ENCODE data around the gene MADD. TPM values are rescaled to one million over a fixed set of nuclear protein-coding genes. Genes with fewer than 3 reads are reported as not detected.

MADD gene
- 31.7 TPM for total RNA-seq

DNA sequence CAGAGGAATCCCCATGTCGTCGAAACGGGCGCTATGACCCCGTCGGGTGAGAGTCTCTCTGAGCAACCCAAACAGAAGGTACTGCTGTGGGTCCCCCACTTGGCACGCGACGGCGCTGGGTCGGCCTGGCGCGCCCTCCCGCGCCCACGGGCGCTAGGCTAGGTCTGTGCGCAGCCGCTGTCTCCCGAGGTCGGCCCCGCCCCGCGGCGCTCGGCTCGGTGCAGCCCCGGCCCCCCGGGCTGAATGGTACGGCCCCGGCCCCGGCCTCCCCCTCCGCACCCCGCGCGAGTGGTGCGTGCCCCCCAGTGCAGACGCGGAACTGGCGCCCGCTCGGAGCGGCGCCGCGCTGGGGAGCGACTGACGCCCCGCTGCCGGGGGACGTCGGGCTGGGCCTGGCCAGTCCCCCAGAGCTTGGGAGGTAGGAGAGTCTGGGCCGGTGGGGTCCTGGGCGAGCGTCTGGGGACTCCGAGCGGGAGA lies at the start of gene MADD:
Gene MADD (plus strand): TSS at position 305 of the 477 bp plus-strand sequence.
- intact Hi-C loops (cut with DNase I) = loop anchor here (1.0 kb wide), 4 partner anchors 22 to 138 kb away; partner anchors contain the start of genes ACP2, DDB2 and SLC39A13
- no peak for TF ChIP-seq CTCF (IDR thresholded peaks at IDR 0.05)
- Histone ChIP-seq H3K36me3 (peaks cover 3 to 8% of the 10 kb centered on the region in 2 donors), H3K9me3 (no peaks in the 10 kb centered on the region), H3K4me3 (peak within 1 kb of the TSS; percentile 81 to 90), H3K4me1 (peaks cover 10 to 19% of the 10 kb centered on the region in 2 donors), H3K27me3 (no peaks in the 10 kb centered on the region), H3K27ac (peak within 1 kb of the TSS; percentile 86 to 95)
- peak; percentile 47 to 90 for DNase-seq (ENCODE audit: low spot score in 2 of 2)

DNA sequence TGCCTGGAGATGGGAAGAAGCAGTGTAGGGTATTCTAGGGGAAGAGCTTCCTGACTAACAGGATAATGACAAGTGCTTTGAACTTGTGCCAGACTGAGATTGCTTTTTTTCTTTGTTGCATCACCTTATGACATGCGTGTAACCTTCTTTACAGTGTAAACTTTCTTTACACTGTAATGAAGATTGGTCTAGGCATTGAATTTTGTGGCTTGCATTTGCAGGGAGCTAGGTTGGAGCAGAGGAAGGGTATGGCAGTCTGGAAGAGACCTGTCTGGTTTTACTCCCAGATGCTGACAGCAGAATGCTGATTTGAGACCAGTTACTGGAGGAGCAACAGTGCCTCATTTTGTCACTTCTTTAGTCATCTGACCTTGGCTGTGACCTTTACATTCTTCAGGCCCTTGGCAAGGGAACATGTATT lies 49.5 kb upstream of the MADD start:
- TF ChIP-seq CTCF (IDR thresholded peaks at IDR 0.05) = no peak

DNA sequence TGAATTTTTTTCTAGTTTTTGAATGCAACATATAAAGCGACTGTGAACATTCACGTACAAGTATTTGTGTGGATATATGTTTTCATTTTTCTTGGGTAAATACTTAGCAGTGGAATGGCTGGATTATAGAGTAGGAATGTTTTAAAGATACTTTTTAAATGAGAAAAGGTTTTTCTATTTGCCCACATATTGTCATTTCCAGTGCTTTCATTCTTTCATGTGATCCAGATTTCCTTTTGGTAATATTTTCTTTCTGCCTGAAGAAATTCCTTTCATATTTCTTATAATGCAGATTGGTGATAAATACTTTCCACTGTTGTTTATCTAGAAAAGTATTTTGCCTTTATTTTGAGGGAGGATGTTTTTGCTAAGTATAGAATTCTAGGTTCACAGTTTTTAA lies 47.2 kb upstream of the MADD start:
- H3K27ac ChIP-seq = no peak overlapping the region
- peaks cover 4 to 13% of the 10 kb centered on the region in 2 donors for H3K4me1 ChIP-seq
- H3K9me3 ChIP-seq = no peaks in the 10 kb centered on the region
- intact Hi-C loops (cut with DNase I) = no loop called here
- peaks cover 56 to 85% of the 10 kb centered on the region in 2 donors for H3K36me3 ChIP-seq
- no peak overlapping the region for H3K4me3 ChIP-seq
- no peak for TF ChIP-seq CTCF (IDR thresholded peaks at IDR 0.05)
- DNase-seq (ENCODE audit: low spot score in 2 of 2) = no peak
- no peaks in the 10 kb centered on the region for H3K27me3 ChIP-seq

More for the DNA sequence above, 49.5 kb upstream of the MADD start:
- no peaks in the 10 kb centered on the region for H3K9me3 ChIP-seq
- peaks cover 34 to 68% of the 10 kb centered on the region in 2 donors for H3K36me3 ChIP-seq
- no peaks in the 10 kb centered on the region for H3K27me3 ChIP-seq
- DNase-seq (ENCODE audit: low spot score in 2 of 2) = no peak
- intact Hi-C loops (cut with DNase I) = no loop called here
- peaks cover 7 to 24% of the 10 kb centered on the region in 2 donors for H3K4me1 ChIP-seq
- H3K4me3 ChIP-seq = no peak overlapping the region
- peak overlapping the region in 1 of 2 donors; percentile 19 for H3K27ac ChIP-seq

DNA sequence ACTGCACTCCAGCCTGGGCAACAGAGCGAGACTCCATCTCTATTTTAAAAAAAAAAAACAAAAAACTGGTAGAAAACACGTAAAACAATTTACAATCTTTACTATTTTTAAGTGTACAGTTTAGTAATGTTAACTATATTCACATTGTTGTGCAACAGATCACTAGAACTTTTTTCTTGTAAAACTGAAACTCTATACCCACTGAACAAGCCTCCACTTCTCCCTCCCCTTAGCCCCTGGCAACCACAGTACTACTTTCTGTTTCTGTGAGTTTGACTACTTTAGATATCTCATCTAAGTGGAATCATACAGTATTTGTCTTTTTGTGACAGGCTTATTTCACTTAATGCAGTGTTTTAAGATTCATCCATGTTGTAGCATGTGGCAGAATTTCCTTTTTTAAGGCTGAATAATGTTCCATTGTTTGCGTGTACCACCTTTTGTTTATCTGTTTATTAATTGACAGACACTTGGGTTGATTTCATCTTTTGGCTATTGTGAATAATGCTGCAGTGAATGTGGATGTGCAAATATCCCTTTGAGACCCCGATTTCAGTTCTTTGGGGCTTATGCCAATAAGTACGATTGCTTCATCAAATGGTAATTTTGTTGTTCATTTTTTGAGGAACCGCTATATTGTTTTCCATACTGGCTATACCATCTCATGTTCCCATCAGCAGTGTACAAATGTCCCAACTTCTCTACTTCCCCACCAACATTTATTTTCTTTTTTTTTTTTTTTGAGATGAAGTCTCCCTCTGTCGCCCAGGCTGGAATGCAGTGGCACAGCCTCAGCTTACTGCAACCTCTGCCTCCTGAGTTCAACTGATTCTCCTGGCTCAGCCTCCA lies 44.2 kb upstream of the MADD start:
- no peak for DNase-seq (ENCODE audit: low spot score in 2 of 2)

DNA sequence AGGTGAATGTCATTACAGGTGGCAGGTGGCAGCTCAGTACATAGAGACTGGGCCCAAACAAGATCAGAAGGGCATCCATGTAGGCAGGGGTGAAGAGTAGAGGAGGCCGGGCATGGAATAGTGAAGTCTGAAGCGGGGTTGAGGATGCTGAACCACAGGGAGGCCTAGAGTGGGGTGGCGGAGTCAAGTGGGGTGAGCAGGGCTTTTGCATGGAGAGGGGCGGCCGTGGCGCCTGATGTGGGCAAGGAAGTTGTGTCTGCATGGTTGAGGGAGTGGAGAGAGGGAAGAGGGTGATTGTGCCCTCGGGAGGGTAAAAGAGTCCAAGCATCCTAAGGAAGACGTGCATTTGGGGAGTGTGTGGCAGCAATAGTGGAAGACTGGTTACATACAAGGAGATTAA lies 40.8 kb upstream of the MADD start:
- no peak for TF ChIP-seq CTCF (IDR thresholded peaks at IDR 0.05)
- no peak overlapping the region for H3K4me3 ChIP-seq
- peaks cover 46 to 80% of the 10 kb centered on the region in 2 donors for H3K36me3 ChIP-seq
- intact Hi-C loops (cut with DNase I) = no loop called here
- H3K27me3 ChIP-seq = no peaks in the 10 kb centered on the region
- H3K27ac ChIP-seq = no peak overlapping the region
- DNase-seq (ENCODE audit: low spot score in 2 of 2) = no peak
- H3K4me1 ChIP-seq = no peaks in the 10 kb centered on the region
- no peaks in the 10 kb centered on the region for H3K9me3 ChIP-seq

More for the DNA sequence above, 44.2 kb upstream of the MADD start:
- Histone ChIP-seq H3K27ac (no peak overlapping the region), H3K36me3 (peaks cover 51 to 83% of the 10 kb centered on the region in 2 donors), H3K9me3 (no peaks in the 10 kb centered on the region), H3K27me3 (no peaks in the 10 kb centered on the region), H3K4me3 (no peak overlapping the region), H3K4me1 (peaks cover 0 to under 1% of the 10 kb centered on the region in 2 donors)
- TF ChIP-seq CTCF (IDR thresholded peaks at IDR 0.05) = no peak
- intact Hi-C loops (cut with DNase I) = no loop called here
